ENCODE data around the gene MZT2A.

GRCh38 chr2:131488306-131489205, 3.6 kb downstream of the MZT2A start:
- no peak for TF ChIP-seq CTCF (IDR thresholded peaks at IDR 0.05; ENCODE audit: insufficient read depth, low read length, poor library complexity, severe bottlenecking)
- no peak for TF ChIP-seq EZH2phosphoT487 (conservative IDR thresholded peaks at IDR 0.05; ENCODE audit: low read length)

Measured in SU-DHL-6 (cell line).